WTC11 (cell line): ENCODE measurements around the gene CXCL16. TPM values are rescaled to one million over a fixed set of nuclear protein-coding genes. Genes with fewer than 3 reads are reported as not detected.

Source experiments
- ATAC-seq: fragments of 200-7000 bp; cut with Tn5 transposase; 2 replicates; pipeline ENCODE4 v1.10.0; 2021; ENCODE audit warnings: mild to moderate bottlenecking, moderate library complexity
- CTCF ChIA-PET: fragments of 300-600 bp; sonication (Branson Sonifier 250); formaldehyde crosslinking; loops from one replicate; lab custom pipeline; 2021; ENCODE audit warnings: antibody characterized with exemption; lab: Charles Lee
- POLR2A ChIA-PET: fragments of 350-600 bp; sonication (Branson Sonifier 250); formaldehyde crosslinking; loops from one replicate; lab custom pipeline; 2021; ENCODE audit warnings: antibody characterized with exemption; lab: Charles Lee
- DNase-seq: peaks from one replicate; pipeline ENCODE4 v3.0.0; 2021; ENCODE audit warnings: low spot score
- H3K27ac Mint-ChIP-seq: 2 replicates; pipeline ENCODE4 v1.8.0; 2021; ENCODE audit warnings: mixed read lengths
- H3K27me3 Mint-ChIP-seq: 2 replicates; pipeline ENCODE4 v1.8.0; 2021; ENCODE audit warnings: low read depth, mild to moderate bottlenecking, moderate library complexity, mixed read lengths
- H3K36me3 Mint-ChIP-seq: 2 replicates; pipeline ENCODE4 v1.8.0; 2021; ENCODE audit warnings: mixed read lengths
- H3K4me1 Mint-ChIP-seq: 2 replicates; pipeline ENCODE4 v1.8.0; 2022; ENCODE audit warnings: mixed read lengths
- H3K4me3 Mint-ChIP-seq: 2 replicates; pipeline ENCODE4 v1.8.0; 2021; ENCODE audit warnings: mild to moderate bottlenecking, moderate library complexity, mixed read lengths
- H3K9me3 Mint-ChIP-seq: 2 replicates; pipeline ENCODE4 v1.8.0; 2021; ENCODE audit warnings: mixed read lengths
- CREB1 ChIP-seq: sonication (generic); formaldehyde crosslinking; IDR thresholded peaks from 2 replicates; pipeline ENCODE4 v1.8.0; 2023; ENCODE audit warnings: mild to moderate bottlenecking, missing genetic modification reagents
- ELF4 ChIP-seq: sonication (generic); formaldehyde crosslinking; IDR thresholded peaks from 2 replicates; pipeline ENCODE4 v1.8.1; 2022; ENCODE audit warnings: low read depth, mild to moderate bottlenecking, moderate library complexity, missing genetic modification reagents
- EMX1 ChIP-seq: fragments of 250-450 bp; sonication (Bioruptor Pico); IDR thresholded peaks from 2 replicates; pipeline ENCODE4 v1.8.0; 2021; ENCODE audit warnings: mild to moderate bottlenecking
- ESRRA ChIP-seq: sonication (generic); formaldehyde crosslinking; IDR thresholded peaks from 2 replicates; pipeline ENCODE4 v1.8.1; 2022; ENCODE audit warnings: mild to moderate bottlenecking, missing genetic modification reagents, borderline replicate concordance
- KAT7 ChIP-seq: sonication (generic); formaldehyde crosslinking; IDR thresholded peaks from 2 replicates; pipeline ENCODE4 v1.8.1; 2023; ENCODE audit warnings: missing genetic modification reagents, mild to moderate bottlenecking, borderline replicate concordance
- MYBL2 ChIP-seq: sonication (generic); formaldehyde crosslinking; IDR thresholded peaks from 2 replicates; pipeline ENCODE4 v1.8.1; 2023; ENCODE audit warnings: mild to moderate bottlenecking, moderate library complexity, missing genetic modification reagents
- NFYB ChIP-seq: sonication (generic); formaldehyde crosslinking; conservative IDR thresholded peaks from 2 replicates; pipeline ENCODE4 v1.8.0; 2022; ENCODE audit warnings: low read depth, missing genetic modification reagents
- SOX15 ChIP-seq: fragments of 250-450 bp; sonication (Bioruptor Pico); IDR thresholded peaks from 2 replicates; pipeline ENCODE4 v1.9.0; 2021; ENCODE audit warnings: mild to moderate bottlenecking
- TEAD1 ChIP-seq: sonication (generic); formaldehyde crosslinking; IDR thresholded peaks from 2 replicates; pipeline ENCODE4 v1.8.0; 2022; ENCODE audit warnings: mild to moderate bottlenecking, missing genetic modification reagents
- TP53 ChIP-seq: sonication (generic); formaldehyde crosslinking; IDR thresholded peaks from 2 replicates; pipeline ENCODE4 v1.8.1; 2023; ENCODE audit warnings: mild to moderate bottlenecking, missing genetic modification reagents
- ZNF121 ChIP-seq: sonication (generic); formaldehyde crosslinking; IDR thresholded peaks from 2 replicates; pipeline ENCODE4 v1.8.0; 2023; ENCODE audit warnings: missing genetic modification reagents
- ZNF219 ChIP-seq: sonication (generic); formaldehyde crosslinking; IDR thresholded peaks from 2 replicates; pipeline ENCODE4 v1.8.0; 2023; ENCODE audit warnings: missing genetic modification reagents, mild to moderate bottlenecking, borderline replicate concordance
- ZNF396 ChIP-seq: fragments of 250-450 bp; sonication (Bioruptor Pico); IDR thresholded peaks from 2 replicates; pipeline ENCODE4 v1.8.0; 2021; ENCODE audit warnings: mild to moderate bottlenecking, moderate library complexity, borderline replicate concordance
- ZNF416 ChIP-seq: fragments of 250-450 bp; sonication (Bioruptor Pico); IDR thresholded peaks from 2 replicates; pipeline ENCODE4 v1.9.0; 2021; ENCODE audit warnings: mild to moderate bottlenecking, inconsistent platforms
- total RNA-seq: library from RNA; stranded (reverse); gene quantifications from 3 replicates; pipeline ENCODE4 v1.2.3, GENCODE V29; 2021
- TF ChIP-seq, protein P1 (sequence below): sonication (generic); formaldehyde crosslinking; IDR thresholded peaks from 2 replicates; pipeline ENCODE4 v1.8.0; 2022; ENCODE audit warnings: mild to moderate bottlenecking, missing genetic modification reagents
- TF ChIP-seq, protein P2 (sequence below): sonication (generic); formaldehyde crosslinking; IDR thresholded peaks from 2 replicates; pipeline ENCODE4 v1.8.0; 2022; ENCODE audit warnings: mild to moderate bottlenecking, missing genetic modification reagents
- TF ChIP-seq, protein P3 (sequence below): sonication (generic); formaldehyde crosslinking; conservative IDR thresholded peaks from 2 replicates; pipeline ENCODE4 v1.8.1; 2023; ENCODE audit warnings: mild to moderate bottlenecking, low read depth, missing genetic modification reagents, moderate library complexity
- TF ChIP-seq, protein P4 (sequence below): sonication (generic); formaldehyde crosslinking; IDR thresholded peaks from 2 replicates; pipeline ENCODE4 v1.8.0; 2022; ENCODE audit warnings: mild to moderate bottlenecking, missing genetic modification reagents
- TF ChIP-seq, protein P5 (sequence below): fragments of 250-450 bp; sonication (Bioruptor Pico); IDR thresholded peaks from 2 replicates; pipeline ENCODE4 v1.9.0; 2021; ENCODE audit warnings: moderate library complexity, mild to moderate bottlenecking, inconsistent platforms, borderline replicate concordance
- TF ChIP-seq, protein P6 (sequence below): sonication (generic); formaldehyde crosslinking; IDR thresholded peaks from 2 replicates; pipeline ENCODE4 v1.8.0; 2022; ENCODE audit warnings: missing genetic modification reagents

Gene CXCL16
- total RNA-seq, 1 experiment from 2014 or later, result 3.8 TPM

DNA sequence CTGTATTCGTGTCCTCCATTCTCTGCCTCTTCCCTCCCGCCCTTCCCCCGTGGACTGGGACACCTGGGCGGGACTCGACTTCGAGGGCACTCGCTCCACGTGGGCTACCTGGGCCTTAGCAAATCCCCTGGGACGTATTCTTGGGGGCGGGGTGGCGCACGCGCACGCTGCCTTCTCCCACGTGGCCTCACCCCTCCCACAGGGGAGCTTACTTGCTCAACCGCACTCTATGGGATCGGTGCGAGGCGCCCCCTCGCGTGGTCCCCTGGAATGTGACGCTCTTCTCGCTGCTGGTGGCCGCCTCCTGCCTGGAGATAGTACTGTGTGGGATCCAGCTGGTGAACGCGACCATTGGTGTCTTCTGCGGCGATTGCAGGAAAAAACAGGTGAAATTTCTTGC is 42.9 kb upstream of the CXCL16 start:
- no peak overlapping the region for H3K4me3 Mint-ChIP-seq
- H3K4me1 Mint-ChIP-seq, result peaks cover 18% of the 10 kb centered on the region
- POLR2A ChIA-PET, result no interaction called here
- ATAC-seq, result peak; percentile 41
- H3K36me3 Mint-ChIP-seq, result no peaks in the 10 kb centered on the region
- DNase-seq, result peak; percentile 42
- TF ChIP-seq ESRRA (CRISPR knock-in tag) (no peak), NFYB (no peak), CREB1 (CRISPR knock-in tag) (no peak)
- TF ChIP-seq, protein P1, sequence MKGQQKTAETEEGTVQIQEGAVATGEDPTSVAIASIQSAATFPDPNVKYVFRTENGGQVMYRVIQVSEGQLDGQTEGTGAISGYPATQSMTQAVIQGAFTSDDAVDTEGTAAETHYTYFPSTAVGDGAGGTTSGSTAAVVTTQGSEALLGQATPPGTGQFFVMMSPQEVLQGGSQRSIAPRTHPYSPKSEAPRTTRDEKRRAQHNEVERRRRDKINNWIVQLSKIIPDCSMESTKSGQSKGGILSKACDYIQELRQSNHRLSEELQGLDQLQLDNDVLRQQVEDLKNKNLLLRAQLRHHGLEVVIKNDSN (CRISPR knock-in tag), result 0 out of 2 replicates have a peak, but pooled peaks have one; percentile 16
- TF ChIP-seq, protein P2, sequence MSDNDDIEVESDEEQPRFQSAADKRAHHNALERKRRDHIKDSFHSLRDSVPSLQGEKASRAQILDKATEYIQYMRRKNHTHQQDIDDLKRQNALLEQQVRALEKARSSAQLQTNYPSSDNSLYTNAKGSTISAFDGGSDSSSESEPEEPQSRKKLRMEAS (CRISPR knock-in tag), result peak; percentile 59
- peaks cover 23% of the 10 kb centered on the region for H3K27me3 Mint-ChIP-seq
- H3K27ac Mint-ChIP-seq, result no peak overlapping the region
- CTCF ChIA-PET, result interaction anchor here (0.8 to 1.6 kb wide), 5 partner anchors 13 to 126 kb away, joined by 3 to 7 read pairs (median 4); partner anchors contain the start of genes MED11 and PSMB6
- H3K9me3 Mint-ChIP-seq, result no peaks in the 10 kb centered on the region

DNA sequence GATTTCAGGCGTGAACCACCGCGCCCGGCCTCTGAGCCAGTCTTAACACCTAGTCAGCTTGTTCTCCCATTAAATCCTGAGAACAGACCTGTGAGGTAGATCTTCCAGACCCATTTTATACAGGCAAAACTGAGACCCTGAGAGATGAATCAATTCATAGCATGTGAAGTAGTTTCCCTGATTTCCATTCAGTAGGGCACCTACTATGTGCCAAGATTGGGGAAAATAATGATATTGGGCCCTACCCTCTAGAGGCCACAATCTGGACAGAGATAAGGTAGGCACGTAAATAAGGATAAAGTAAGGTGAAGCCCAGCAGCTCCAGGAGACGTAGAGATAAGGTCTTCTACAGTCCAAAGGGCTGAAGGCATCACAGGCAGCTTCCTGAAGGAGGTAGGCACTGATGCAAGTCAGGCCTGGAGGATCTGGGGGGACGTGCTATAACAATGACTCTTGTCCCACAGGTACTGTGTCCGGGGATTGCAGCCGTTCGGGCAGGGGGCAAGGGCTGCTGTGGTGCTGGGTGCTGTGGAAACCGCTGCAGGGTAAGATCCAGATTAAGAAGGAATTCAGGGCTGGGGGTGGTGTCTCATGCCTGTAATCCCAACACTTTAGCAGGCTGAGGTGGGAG is 40.7 kb upstream of the CXCL16 start:
- Mint-ChIP-seq H3K27ac (no peak overlapping the region), H3K4me1 (no peaks in the 10 kb centered on the region), H3K36me3 (no peaks in the 10 kb centered on the region), H3K4me3 (no peak overlapping the region)
- DNase-seq, result no peak
- CTCF ChIA-PET, result interaction anchor here (0.6 to 2.7 kb wide), 3 partner anchors 8 to 126 kb away, joined by 3 to 13 read pairs (median 4); partner anchors contain the start of gene GLTPD2
- POLR2A ChIA-PET, result interaction anchor here (0.6 kb wide), 1 partner anchor 27 kb away, joined by 3 read pairs; no protein-coding TSS in a partner anchor
- ATAC-seq, result no peak
- TF ChIP-seq ZNF416 (CRISPR knock-in tag) (no peak), ZNF219 (CRISPR knock-in tag) (no peak), EMX1 (no peak), TP53 (CRISPR knock-in tag) (no peak), ELF4 (no peak), KAT7 (CRISPR knock-in tag) (no peak), ZNF121 (CRISPR knock-in tag) (no peak), SOX15 (CRISPR knock-in tag) (no peak), TEAD1 (CRISPR knock-in tag) (no peak), MYBL2 (CRISPR knock-in tag) (no peak), ESRRA (CRISPR knock-in tag) (no peak), ZNF396 (CRISPR knock-in tag) (no peak)
- TF ChIP-seq, protein P3, sequence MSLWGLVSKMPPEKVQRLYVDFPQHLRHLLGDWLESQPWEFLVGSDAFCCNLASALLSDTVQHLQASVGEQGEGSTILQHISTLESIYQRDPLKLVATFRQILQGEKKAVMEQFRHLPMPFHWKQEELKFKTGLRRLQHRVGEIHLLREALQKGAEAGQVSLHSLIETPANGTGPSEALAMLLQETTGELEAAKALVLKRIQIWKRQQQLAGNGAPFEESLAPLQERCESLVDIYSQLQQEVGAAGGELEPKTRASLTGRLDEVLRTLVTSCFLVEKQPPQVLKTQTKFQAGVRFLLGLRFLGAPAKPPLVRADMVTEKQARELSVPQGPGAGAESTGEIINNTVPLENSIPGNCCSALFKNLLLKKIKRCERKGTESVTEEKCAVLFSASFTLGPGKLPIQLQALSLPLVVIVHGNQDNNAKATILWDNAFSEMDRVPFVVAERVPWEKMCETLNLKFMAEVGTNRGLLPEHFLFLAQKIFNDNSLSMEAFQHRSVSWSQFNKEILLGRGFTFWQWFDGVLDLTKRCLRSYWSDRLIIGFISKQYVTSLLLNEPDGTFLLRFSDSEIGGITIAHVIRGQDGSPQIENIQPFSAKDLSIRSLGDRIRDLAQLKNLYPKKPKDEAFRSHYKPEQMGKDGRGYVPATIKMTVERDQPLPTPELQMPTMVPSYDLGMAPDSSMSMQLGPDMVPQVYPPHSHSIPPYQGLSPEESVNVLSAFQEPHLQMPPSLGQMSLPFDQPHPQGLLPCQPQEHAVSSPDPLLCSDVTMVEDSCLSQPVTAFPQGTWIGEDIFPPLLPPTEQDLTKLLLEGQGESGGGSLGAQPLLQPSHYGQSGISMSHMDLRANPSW, result no peak
- TF ChIP-seq, protein P4, sequence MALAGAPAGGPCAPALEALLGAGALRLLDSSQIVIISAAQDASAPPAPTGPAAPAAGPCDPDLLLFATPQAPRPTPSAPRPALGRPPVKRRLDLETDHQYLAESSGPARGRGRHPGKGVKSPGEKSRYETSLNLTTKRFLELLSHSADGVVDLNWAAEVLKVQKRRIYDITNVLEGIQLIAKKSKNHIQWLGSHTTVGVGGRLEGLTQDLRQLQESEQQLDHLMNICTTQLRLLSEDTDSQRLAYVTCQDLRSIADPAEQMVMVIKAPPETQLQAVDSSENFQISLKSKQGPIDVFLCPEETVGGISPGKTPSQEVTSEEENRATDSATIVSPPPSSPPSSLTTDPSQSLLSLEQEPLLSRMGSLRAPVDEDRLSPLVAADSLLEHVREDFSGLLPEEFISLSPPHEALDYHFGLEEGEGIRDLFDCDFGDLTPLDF, result no peak
- TF ChIP-seq, protein P5, sequence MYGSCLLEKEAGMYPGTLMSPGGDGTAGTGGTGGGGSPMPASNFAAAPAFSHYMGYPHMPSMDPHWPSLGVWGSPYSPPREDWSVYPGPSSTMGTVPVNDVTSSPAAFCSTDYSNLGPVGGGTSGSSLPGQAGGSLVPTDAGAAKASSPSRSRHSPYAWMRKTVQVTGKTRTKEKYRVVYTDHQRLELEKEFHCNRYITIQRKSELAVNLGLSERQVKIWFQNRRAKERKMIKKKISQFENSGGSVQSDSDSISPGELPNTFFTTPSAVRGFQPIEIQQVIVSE, result no peak
- TF ChIP-seq, protein P6, sequence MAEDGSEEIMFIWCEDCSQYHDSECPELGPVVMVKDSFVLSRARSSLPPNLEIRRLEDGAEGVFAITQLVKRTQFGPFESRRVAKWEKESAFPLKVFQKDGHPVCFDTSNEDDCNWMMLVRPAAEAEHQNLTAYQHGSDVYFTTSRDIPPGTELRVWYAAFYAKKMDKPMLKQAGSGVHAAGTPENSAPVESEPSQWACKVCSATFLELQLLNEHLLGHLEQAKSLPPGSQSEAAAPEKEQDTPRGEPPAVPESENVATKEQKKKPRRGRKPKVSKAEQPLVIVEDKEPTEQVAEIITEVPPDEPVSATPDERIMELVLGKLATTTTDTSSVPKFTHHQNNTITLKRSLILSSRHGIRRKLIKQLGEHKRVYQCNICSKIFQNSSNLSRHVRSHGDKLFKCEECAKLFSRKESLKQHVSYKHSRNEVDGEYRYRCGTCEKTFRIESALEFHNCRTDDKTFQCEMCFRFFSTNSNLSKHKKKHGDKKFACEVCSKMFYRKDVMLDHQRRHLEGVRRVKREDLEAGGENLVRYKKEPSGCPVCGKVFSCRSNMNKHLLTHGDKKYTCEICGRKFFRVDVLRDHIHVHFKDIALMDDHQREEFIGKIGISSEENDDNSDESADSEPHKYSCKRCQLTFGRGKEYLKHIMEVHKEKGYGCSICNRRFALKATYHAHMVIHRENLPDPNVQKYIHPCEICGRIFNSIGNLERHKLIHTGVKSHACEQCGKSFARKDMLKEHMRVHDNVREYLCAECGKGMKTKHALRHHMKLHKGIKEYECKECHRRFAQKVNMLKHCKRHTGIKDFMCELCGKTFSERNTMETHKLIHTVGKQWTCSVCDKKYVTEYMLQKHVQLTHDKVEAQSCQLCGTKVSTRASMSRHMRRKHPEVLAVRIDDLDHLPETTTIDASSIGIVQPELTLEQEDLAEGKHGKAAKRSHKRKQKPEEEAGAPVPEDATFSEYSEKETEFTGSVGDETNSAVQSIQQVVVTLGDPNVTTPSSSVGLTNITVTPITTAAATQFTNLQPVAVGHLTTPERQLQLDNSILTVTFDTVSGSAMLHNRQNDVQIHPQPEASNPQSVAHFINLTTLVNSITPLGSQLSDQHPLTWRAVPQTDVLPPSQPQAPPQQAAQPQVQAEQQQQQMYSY (CRISPR knock-in tag), result no peak
- TF ChIP-seq, protein P1 (CRISPR knock-in tag), result no peak
- TF ChIP-seq, all 79 proteins: peak for 0
- Mint-ChIP-seq H3K9me3 (no peaks in the 10 kb centered on the region), H3K27me3 (peaks cover 20% of the 10 kb centered on the region)
